DND-41 (cell line): ENCODE results near the gene NEB.

Experiments used
- ATAC-seq: fragments of 200-7000 bp; cut with Tn5 transposase; 3 replicates; pipeline ENCODE4 v1.9.1; 2021; ENCODE audit warnings: low read depth; ENCODE audit not compliant: insufficient read depth
- DNase-seq: peaks from one replicate; pipeline ENCODE4 v3.0.0-alpha.2; 2020
- H2AFZ ChIP-seq: 2 replicates; pipeline ENCODE4 v1.6.0; 2012; ENCODE audit warnings: low read depth, low read length
- H3K27ac ChIP-seq: 2 replicates; pipeline ENCODE4 v1.5.1; 2012; ENCODE audit warnings: low read length, inconsistent platforms
- H3K27me3 ChIP-seq: fragments of 200-600 bp; sonication (generic); 2 replicates; pipeline ENCODE4 v1.6.0; 2012; ENCODE audit warnings: low read length, mild to moderate bottlenecking, inconsistent platforms; ENCODE audit not compliant: insufficient read depth, poor library complexity
- H3K36me3 ChIP-seq: 2 replicates; pipeline ENCODE4 v1.5.1; 2012; ENCODE audit warnings: low read length, inconsistent platforms; ENCODE audit not compliant: insufficient read depth
- H3K4me1 ChIP-seq: 2 replicates; pipeline ENCODE4 v1.5.1; 2012; ENCODE audit warnings: mild to moderate bottlenecking, low read length; ENCODE audit not compliant: insufficient read depth
- H3K4me2 ChIP-seq: 2 replicates; pipeline ENCODE4 v1.6.0; 2012; ENCODE audit warnings: mild to moderate bottlenecking, moderate library complexity, low read length, inconsistent platforms; ENCODE audit not compliant: insufficient read depth
- H3K4me3 ChIP-seq, 2 experiments: fragments of 200-600 bp in 1 of 2; shearing (Covaris generic) in 1 of 2; 2 replicates each; pipeline ENCODE4 v1.5.1; 2012 to 2016; ENCODE audit warnings: inconsistent platforms in 2 of 2, low read length in 2 of 2, mild to moderate bottlenecking in 2 of 2, low read depth in 1 of 2, moderate library complexity in 1 of 2
- H3K79me2 ChIP-seq: 2 replicates; pipeline ENCODE4 v1.6.0; 2012; ENCODE audit warnings: low read length, inconsistent platforms; ENCODE audit not compliant: insufficient read depth
- H3K9ac ChIP-seq: 2 replicates; pipeline ENCODE4 v1.6.0; 2012; ENCODE audit warnings: low read depth, mild to moderate bottlenecking, inconsistent platforms, low read length, moderate library complexity
- H3K9me3 ChIP-seq: 2 replicates; pipeline ENCODE4 v1.5.1; 2012; ENCODE audit warnings: low read length, moderate library complexity, mild to moderate bottlenecking, inconsistent platforms; ENCODE audit not compliant: insufficient read depth, severe bottlenecking
- H4K20me1 ChIP-seq: 2 replicates; pipeline ENCODE4 v1.6.0; 2012; ENCODE audit warnings: low read length; ENCODE audit not compliant: insufficient read depth
- EZH2 ChIP-seq: IDR thresholded peaks from 3 replicates; pipeline ENCODE4 v1.6.1; 2012; ENCODE audit warnings: borderline replicate concordance, low read depth, mild to moderate bottlenecking, moderate library complexity, low read length, inconsistent platforms; ENCODE audit not compliant: severe bottlenecking
- TF ChIP-seq, protein P1 (sequence below): IDR thresholded peaks from 2 replicates; pipeline ENCODE4 v1.5.1; 2012; ENCODE audit warnings: borderline replicate concordance, low read length, moderate library complexity, mild to moderate bottlenecking; ENCODE audit not compliant: poor library complexity, severe bottlenecking; ENCODE audit errors: extremely low read depth

Gene NEB

DNA sequence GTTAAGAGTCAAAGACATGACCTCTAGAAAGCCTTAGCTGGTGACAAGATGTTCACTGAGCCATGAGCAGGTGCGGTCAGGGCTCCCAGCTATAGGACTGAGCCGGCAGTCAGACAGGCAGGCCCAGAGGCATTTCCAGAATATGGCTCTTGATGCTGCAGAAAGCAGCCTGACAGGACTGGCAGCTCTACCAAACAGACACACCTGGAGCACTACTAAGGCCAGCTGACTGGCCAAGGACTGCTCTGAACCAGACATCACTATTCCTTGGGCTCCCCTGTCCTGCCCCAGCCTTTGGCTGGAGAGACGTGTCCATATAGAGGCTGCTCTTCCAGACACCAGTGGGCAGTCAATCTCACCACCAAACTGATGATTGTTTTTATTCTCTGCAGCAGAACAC lies 225.8 kb downstream of the NEB start:
- no peak overlapping the region for H2AFZ ChIP-seq
- no peaks in the 10 kb centered on the region for H3K27me3 ChIP-seq
- H3K27ac ChIP-seq: no peak overlapping the region
- H3K36me3 ChIP-seq: peaks cover 7% of the 10 kb centered on the region; the same call in 1 of the 2 replicates
- no peak for ATAC-seq
- no peak for DNase-seq
- TF ChIP-seq, protein P1, sequence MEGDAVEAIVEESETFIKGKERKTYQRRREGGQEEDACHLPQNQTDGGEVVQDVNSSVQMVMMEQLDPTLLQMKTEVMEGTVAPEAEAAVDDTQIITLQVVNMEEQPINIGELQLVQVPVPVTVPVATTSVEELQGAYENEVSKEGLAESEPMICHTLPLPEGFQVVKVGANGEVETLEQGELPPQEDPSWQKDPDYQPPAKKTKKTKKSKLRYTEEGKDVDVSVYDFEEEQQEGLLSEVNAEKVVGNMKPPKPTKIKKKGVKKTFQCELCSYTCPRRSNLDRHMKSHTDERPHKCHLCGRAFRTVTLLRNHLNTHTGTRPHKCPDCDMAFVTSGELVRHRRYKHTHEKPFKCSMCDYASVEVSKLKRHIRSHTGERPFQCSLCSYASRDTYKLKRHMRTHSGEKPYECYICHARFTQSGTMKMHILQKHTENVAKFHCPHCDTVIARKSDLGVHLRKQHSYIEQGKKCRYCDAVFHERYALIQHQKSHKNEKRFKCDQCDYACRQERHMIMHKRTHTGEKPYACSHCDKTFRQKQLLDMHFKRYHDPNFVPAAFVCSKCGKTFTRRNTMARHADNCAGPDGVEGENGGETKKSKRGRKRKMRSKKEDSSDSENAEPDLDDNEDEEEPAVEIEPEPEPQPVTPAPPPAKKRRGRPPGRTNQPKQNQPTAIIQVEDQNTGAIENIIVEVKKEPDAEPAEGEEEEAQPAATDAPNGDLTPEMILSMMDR: no peak
- TF ChIP-seq EZH2: no peak
- H3K4me1 ChIP-seq: no peaks in the 10 kb centered on the region
- H3K9me3 ChIP-seq: no peaks in the 10 kb centered on the region
- H4K20me1 ChIP-seq: no peaks in the 10 kb centered on the region
- H3K4me2 ChIP-seq: no peak overlapping the region
- no peak overlapping the region for H3K9ac ChIP-seq
- H3K79me2 ChIP-seq: no peaks in the 10 kb centered on the region
- H3K4me3 ChIP-seq: no peak overlapping the region

DNA sequence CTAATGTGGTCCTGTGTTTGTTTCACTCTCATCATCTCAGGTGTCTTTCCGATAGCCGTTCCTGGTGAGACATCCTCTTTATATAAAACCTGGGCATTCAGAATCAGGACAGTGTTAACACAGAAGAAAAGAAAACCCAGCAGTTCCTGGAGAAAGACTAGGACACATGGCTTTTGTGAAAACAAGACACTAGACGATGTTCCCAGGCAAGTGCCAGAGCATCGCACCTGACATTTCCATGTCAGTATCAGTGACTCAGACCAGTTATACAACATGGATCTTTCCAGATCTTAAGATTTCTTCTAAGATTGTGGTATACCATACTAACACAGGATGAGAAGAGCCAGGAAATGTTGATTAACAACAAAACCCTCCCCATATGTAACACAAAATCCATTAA lies 228.1 kb downstream of the NEB start:
- Histone ChIP-seq H4K20me1 (no peaks in the 10 kb centered on the region), H3K27ac (no peak overlapping the region), H3K4me1 (no peaks in the 10 kb centered on the region), H3K9ac (no peak overlapping the region), H3K27me3 (no peaks in the 10 kb centered on the region), H2AFZ (no peak overlapping the region), H3K4me3 (no peak overlapping the region), H3K79me2 (no peaks in the 10 kb centered on the region), H3K9me3 (no peaks in the 10 kb centered on the region), H3K4me2 (no peak overlapping the region), H3K36me3 (peaks cover 7% of the 10 kb centered on the region; the same call in 1 of the 2 replicates)
- ATAC-seq (no peak), DNase-seq (no peak)
- no peak for TF ChIP-seq EZH2
- TF ChIP-seq, protein P1: no peak

DNA sequence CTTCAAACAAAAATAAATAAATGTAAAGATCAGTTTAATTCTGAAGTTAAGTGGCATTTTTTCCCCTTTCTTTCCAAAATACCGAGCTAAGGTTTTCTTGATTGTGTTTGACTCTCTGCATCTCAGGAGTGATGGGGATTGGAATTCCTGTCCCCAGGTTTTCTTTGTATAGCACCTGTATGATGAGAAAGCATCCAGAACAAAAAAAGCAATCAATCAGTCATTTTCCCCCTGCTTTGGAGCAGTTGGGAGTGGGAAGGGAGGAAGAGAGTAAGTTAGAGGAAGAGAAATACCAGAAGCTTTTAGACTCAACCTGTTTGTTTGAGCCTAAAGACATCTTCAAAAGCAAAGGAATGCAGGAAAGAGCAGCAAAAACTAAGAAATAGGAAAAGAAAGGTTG lies 236.1 kb downstream of the NEB start:
- H3K9me3 ChIP-seq: no peaks in the 10 kb centered on the region
- no peak for DNase-seq
- no peaks in the 10 kb centered on the region for H3K36me3 ChIP-seq
- ATAC-seq: no peak
- H3K4me3 ChIP-seq: no peak overlapping the region
- H2AFZ ChIP-seq: no peak overlapping the region
- H3K27me3 ChIP-seq: no peaks in the 10 kb centered on the region
- H3K9ac ChIP-seq: no peak overlapping the region
- no peak for TF ChIP-seq EZH2
- TF ChIP-seq, protein P1: no peak
- no peak overlapping the region for H3K4me2 ChIP-seq
- no peak overlapping the region for H3K27ac ChIP-seq
- no peaks in the 10 kb centered on the region for H3K79me2 ChIP-seq
- H4K20me1 ChIP-seq: no peaks in the 10 kb centered on the region
- H3K4me1 ChIP-seq: no peaks in the 10 kb centered on the region

DNA sequence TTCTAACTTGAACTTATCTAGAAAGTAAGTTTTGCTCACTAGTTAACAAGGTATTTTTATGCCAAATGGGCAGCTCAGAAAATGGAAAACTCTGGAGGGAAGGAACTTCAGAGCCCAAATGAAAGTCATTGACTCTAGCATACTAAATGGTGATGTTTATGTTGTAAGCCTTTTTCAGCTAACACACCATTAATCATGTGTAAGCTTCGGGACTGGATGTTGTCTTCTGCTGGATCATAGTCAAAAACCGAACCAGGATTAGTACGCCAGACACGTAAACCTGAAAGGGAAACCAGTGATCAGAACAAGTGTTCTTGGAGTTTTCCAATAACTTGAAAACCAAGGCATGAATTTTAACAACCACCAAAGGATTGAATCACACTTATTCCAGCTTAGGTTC lies 242.8 kb downstream of the NEB start:
- no peak overlapping the region for H2AFZ ChIP-seq
- no peak overlapping the region for H3K4me3 ChIP-seq
- no peak overlapping the region for H3K9ac ChIP-seq
- H3K27ac ChIP-seq: no peak overlapping the region
- no peaks in the 10 kb centered on the region for H3K9me3 ChIP-seq
- TF ChIP-seq EZH2: no peak
- TF ChIP-seq, protein P1: no peak
- H3K27me3 ChIP-seq: no peaks in the 10 kb centered on the region
- H4K20me1 ChIP-seq: no peaks in the 10 kb centered on the region
- ATAC-seq: no peak
- H3K4me1 ChIP-seq: no peaks in the 10 kb centered on the region
- no peak for DNase-seq
- H3K36me3 ChIP-seq: no peaks in the 10 kb centered on the region; the same call in 1 of the 2 replicates
- no peak overlapping the region for H3K4me2 ChIP-seq
- H3K79me2 ChIP-seq: no peaks in the 10 kb centered on the region
